Panc1 (cell line): Measurements from ENCODE around the gene GPR158.

Source experiments
- CTCF ChIP-seq: fragments of 450-650 bp; IDR thresholded peaks from 2 replicates; pipeline ENCODE4 v1.5.1; 2017; ENCODE audit warnings: mild to moderate bottlenecking
- REST ChIP-seq, 2 experiments: IDR thresholded peaks; 2 replicates each; pipeline ENCODE4 v1.6.1; 2011 to 2012; ENCODE audit warnings: low read depth in 2 of 2, control low read depth in 1 of 2, low read length in 1 of 2, mild to moderate bottlenecking in 1 of 2, moderate library complexity in 1 of 2; ENCODE audit not compliant: insufficient read depth in 1 of 2
- SIN3A ChIP-seq: IDR thresholded peaks from 2 replicates; pipeline ENCODE4 v1.6.1; 2012; ENCODE audit warnings: low read depth, mild to moderate bottlenecking, low read length, moderate library complexity, borderline replicate concordance; ENCODE audit not compliant: insufficient read depth
- TCF7L2 ChIP-seq: IDR thresholded peaks from 2 replicates; pipeline ENCODE4 v1.6.1; 2011; ENCODE audit warnings: mild to moderate bottlenecking, low read depth, low read length, inconsistent platforms

- TF ChIP-seq CTCF = no peak
- no peak for TF ChIP-seq TCF7L2
- TF ChIP-seq REST (IDR thresholded peaks at IDR 0.05; ENCODE audit: insufficient read depth in 1 of 2, low read depth in 2 of 2, low read length in 1 of 2) = no peak
- no peak for TF ChIP-seq SIN3A
These were observed 4.2 kb upstream of the GPR158 start for GRCh38 chr10:25170627-25171026.
